Uterus (tissue), 2 donors: ENCODE data around the gene RPS6KA1.

Experiments
- POLR2A ChIP-seq, 2 donors: fragments of 450-650 bp; IDR thresholded peaks; one replicate each; pipeline ENCODE4 v1.6.1; 2016; ENCODE audit warnings: antibody characterized with exemption in 2 of 2, mild to moderate bottlenecking in 1 of 2, moderate library complexity in 1 of 2
- TF ChIP-seq, protein P1 (sequence below), 4 experiments: fragments of 200-600 bp in 2 of 4; fragments of 450-650 bp in 2 of 4; sonication (generic) in 2 of 4; IDR thresholded peaks; one replicate each; pipeline ENCODE4 v1.5.1; 2016 to 2019; ENCODE audit warnings: antibody characterized with exemption in 4 of 4, mild to moderate bottlenecking in 2 of 4, moderate library complexity in 1 of 4

DNA sequence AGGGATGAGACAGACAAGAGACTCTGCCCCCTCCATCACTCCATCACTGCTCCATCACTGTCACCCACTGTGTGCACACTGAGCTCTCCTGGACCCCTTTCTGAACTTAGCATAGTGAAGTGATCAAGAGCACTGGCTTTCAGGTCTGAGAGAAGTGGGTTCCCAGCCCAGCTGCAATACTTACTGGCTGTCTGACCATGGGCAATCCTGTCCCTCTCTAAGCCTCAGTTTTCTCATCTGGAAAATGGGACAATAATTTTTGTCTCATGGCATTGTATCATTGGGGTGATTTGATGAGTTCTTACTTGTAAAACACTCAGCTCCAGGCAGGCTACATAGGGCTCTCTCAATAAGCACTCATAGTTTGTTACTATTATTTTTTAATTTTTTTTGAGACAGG, 7.5 kb upstream of the RPS6KA1 start:
- TF ChIP-seq, protein P1, sequence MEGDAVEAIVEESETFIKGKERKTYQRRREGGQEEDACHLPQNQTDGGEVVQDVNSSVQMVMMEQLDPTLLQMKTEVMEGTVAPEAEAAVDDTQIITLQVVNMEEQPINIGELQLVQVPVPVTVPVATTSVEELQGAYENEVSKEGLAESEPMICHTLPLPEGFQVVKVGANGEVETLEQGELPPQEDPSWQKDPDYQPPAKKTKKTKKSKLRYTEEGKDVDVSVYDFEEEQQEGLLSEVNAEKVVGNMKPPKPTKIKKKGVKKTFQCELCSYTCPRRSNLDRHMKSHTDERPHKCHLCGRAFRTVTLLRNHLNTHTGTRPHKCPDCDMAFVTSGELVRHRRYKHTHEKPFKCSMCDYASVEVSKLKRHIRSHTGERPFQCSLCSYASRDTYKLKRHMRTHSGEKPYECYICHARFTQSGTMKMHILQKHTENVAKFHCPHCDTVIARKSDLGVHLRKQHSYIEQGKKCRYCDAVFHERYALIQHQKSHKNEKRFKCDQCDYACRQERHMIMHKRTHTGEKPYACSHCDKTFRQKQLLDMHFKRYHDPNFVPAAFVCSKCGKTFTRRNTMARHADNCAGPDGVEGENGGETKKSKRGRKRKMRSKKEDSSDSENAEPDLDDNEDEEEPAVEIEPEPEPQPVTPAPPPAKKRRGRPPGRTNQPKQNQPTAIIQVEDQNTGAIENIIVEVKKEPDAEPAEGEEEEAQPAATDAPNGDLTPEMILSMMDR (IDR thresholded peaks at IDR 0.05) = no peak
- no peak for TF ChIP-seq POLR2A (IDR thresholded peaks at IDR 0.05)
